ENCODE results near the gene ENTPD5. TPM values are rescaled to one million over a fixed set of nuclear protein-coding genes. Genes with fewer than 3 reads are reported as not detected.

ENTPD5 gene, protein sequence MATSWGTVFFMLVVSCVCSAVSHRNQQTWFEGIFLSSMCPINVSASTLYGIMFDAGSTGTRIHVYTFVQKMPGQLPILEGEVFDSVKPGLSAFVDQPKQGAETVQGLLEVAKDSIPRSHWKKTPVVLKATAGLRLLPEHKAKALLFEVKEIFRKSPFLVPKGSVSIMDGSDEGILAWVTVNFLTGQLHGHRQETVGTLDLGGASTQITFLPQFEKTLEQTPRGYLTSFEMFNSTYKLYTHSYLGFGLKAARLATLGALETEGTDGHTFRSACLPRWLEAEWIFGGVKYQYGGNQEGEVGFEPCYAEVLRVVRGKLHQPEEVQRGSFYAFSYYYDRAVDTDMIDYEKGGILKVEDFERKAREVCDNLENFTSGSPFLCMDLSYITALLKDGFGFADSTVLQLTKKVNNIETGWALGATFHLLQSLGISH
- 3.9 and 4.0 TPM in 2 replicates for polyA plus RNA-seq (2014; cell fraction: cytosol; rRNA removed)
- 10.4 and 13.3 TPM in 2 replicates for polyA plus RNA-seq (2014; cell fraction: nucleus; rRNA removed)

GRCh38 chr14:74018586-74019407 is at the start of gene ENTPD5, which contains the start of gene BBOF1:
Gene ENTPD5 (minus strand): TSS chr14:74019288. CDS start chr14:73988102, 31,186 bp downstream.
Gene BBOF1 (plus strand): TSS chr14:74019349. CDS start chr14:74019479, 130 bp downstream.
- DNase-seq (ENCODE audit: low spot score) = peak; percentile 70

GRCh38 chr14:74065746-74066575 is 46.9 kb upstream of the ENTPD5 start:
- no peak for DNase-seq (ENCODE audit: low spot score)

DNA sequence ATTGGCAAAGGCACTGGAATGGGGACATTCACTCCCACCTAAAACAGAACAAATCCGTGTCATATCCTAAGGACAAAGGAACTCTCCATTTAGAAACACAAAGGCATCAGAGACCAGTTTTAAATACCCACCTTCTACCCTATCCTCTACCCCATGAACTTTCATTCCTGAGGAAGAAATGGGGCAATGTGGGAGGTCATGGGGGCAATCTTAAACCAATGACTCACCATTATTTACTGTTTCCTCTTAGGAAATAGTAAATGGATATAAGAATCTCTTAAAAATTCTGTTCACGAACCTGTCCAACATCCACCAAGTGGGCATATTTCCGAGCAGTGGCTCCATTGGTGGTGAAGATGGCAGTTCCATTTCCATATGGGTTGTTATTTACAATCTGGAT is 45.8 kb upstream of the ENTPD5 start:
- no peak for DNase-seq (ENCODE audit: low spot score)

GRCh38 chr14:74064426-74064825 is 45.3 kb upstream of the ENTPD5 start:
- DNase-seq (ENCODE audit: low spot score) = no peak

GRCh38 chr14:74062809-74063150 is 43.7 kb upstream of the ENTPD5 start:
- DNase-seq (ENCODE audit: low spot score) = no peak

GRCh38 chr14:74049876-74050495 is 30.9 kb upstream of the ENTPD5 start:
- no peak for DNase-seq (ENCODE audit: low spot score)

- DNase-seq (ENCODE audit: low spot score) = no peak
Observed at GRCh38 chr14:74048281-74048680, 29.2 kb upstream of the ENTPD5 start.

GRCh38 chr14:74045522-74045921 is 26.4 kb upstream of the ENTPD5 start:
- DNase-seq (ENCODE audit: low spot score) = no peak

DNA sequence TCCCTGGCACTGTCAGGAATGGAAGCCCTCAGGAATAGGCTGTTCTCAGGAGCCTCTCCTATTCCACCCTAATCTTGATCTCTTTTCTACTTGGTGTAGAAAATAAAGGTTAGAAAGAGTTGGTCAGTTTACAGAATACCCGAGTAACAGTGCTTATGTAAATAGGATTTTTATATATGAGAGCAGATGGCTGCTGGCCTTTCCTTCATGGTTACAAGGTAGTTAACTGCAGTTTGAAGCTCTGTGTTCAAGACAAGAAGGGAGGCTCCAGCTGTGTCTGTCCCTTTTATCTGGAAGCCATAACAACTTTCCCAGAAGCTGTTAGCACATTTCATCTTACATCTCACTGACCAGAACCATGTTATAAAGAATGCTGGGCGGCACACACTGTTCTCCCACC is 23.2 kb upstream of the ENTPD5 start:
- DNase-seq (ENCODE audit: low spot score) = no peak

- peak; percentile 56 for DNase-seq (ENCODE audit: low spot score)
Observed at GRCh38 chr14:74038020-74038859, 19.2 kb upstream of the ENTPD5 start.

- no peak for DNase-seq (ENCODE audit: low spot score)
Observed at GRCh38 chr14:74035556-74035955, 16.5 kb upstream of the ENTPD5 start.

- DNase-seq (ENCODE audit: low spot score) = no peak
Observed at GRCh38 chr14:74034572-74034971, 15.5 kb upstream of the ENTPD5 start.

- DNase-seq (ENCODE audit: low spot score) = no peak
Observed at GRCh38 chr14:74029136-74029535, 10.0 kb upstream of the ENTPD5 start.

DNA sequence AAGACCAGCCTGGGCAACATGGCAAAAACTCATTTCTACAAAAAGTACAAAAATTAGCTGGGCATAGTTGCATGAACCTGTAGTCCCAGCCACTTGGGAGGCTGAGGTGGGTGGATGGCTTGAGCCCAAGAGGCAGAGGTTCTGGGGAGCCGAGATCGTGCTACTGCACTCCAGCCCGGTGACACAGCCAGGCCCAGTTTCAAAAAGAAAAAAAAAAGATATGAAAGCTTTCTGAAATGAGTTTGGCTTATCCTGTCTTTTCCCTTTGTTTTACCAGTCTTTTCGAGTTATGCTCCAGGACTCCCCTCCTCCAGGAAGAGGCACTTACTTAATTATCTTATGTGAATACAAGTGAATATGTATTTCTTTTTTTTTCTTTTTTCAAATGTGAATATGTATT is 3.3 kb upstream of the ENTPD5 start:
- no peak for DNase-seq (ENCODE audit: low spot score)

DNA sequence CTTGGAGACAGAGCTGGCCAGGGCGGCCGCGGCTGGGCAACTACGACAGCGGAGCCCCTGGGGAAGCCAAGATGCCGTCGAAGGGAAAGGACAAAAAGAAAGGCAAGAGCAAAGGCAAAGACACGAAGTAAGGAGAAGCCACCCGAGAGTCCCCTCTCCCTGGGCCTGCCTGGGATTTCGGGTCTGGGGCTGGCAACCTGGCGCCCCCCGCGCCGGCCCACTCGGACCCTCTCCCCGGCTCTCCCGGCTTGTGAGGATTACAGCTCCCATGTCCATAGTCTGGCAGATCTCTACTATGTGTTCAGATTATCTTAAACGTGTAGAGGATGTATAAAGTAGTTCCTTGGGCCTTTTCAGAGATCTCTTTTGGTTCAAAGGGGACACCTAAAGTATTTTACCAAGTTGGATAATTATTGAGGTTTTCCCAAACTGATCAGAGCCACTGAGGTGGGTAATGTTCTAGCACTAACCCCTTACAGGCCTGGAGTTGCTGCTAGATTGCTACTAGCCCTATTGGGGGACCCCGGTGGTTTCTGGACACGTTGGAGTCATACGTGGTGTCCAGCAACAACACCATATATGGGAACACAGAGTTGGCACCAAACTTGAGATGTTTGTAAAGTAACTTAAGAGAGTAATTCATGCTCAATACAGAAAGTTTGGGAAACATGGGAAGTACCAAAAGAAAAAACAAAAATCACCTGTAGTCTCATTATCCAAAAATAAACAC is 485 bp upstream of the ENTPD5 start:
- DNase-seq (ENCODE audit: low spot score) = no peak

GRCh38 chr14:74018174-74018585 is 908 bp downstream of the ENTPD5 start:
- DNase-seq (ENCODE audit: low spot score) = no peak

DNA sequence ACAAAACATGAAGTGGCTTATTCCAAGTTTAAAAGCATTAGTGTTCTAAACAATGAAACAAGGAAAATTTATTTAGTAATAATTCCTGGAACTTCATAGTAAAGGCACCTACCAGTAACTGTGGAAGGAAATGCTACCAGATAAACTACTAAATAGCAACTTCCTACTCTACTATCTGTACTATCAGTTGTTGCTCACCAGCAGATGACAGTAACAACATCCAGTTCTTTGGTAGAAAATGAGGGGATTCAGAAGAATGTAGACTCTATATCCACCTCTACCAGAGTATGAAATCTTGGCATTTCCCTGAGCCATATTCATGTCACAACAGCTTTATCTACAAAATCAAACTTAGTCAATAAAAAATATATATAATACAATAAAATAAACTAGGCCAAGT is 3.1 kb downstream of the ENTPD5 start:
- no peak for DNase-seq (ENCODE audit: low spot score)

- DNase-seq (ENCODE audit: low spot score) = no peak
Observed at GRCh38 chr14:74015176-74015575, 3.9 kb downstream of the ENTPD5 start.

DNA sequence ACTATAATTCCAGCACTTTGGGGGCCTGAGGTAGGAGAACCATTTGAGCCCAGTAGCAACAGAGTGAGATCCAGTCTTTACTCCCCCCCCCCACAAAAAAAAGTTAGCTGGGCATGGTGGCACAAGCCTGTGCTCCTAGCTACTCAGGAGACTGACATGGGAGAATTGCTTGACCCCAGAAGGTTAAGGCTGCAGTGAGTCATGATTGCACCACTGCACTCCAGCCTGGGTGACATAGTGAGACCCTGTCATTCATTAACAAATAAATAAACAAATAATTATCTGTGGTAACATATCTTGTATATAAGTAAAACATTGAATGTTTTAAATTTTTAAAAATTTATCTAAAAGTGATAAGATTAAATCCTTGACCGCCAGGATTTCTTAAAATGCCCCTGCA is 4.8 kb downstream of the ENTPD5 start:
- no peak for DNase-seq (ENCODE audit: low spot score)
